ENCODE data around the gene C8B. TPM values are rescaled to one million over a fixed set of nuclear protein-coding genes. Genes with fewer than 3 reads are reported as not detected.

The C8B gene
- total and polyA plus RNA-seq, 2 of the 13 experiments (the other 11 are each of a cell fraction or from before 2014, with no cell fraction given) = 8.4 to 11.3 TPM

- TF ChIP-seq SMARCC2 (IDR thresholded peaks at IDR 0.05) = no peak
- Histone ChIP-seq H2AFZ (ENCODE audit: low read length) (no peak overlapping the region), H3K79me2 (ENCODE audit: insufficient read depth, low read length) (no peaks in the 10 kb centered on the region), H3K4me1 (ENCODE audit: insufficient read depth, low read length) (peaks cover 21% of the 10 kb centered on the region), H3K9me3 (ENCODE audit: low read length) (no peaks in the 10 kb centered on the region), H3K27me3 (ENCODE audit: control insufficient read depth in 1 of 2, insufficient read depth in 2 of 2, low read length in 2 of 2) (no peaks in the 10 kb centered on the region), H3K4me3 (replicated peaks in 1 of 3; ENCODE audit: insufficient read depth in 1 of 3, low read depth in 2 of 3, low read length in 3 of 3) (no peak overlapping the region), H3K4me2 (ENCODE audit: low read depth, low read length) (no peak overlapping the region), H3K9ac (ENCODE audit: insufficient read depth, low read depth, low read length) (no peak overlapping the region), H4K20me1 (ENCODE audit: insufficient read depth, low read length) (no peaks in the 10 kb centered on the region), H3K36me3 (replicated peaks in 1 of 2; ENCODE audit: control insufficient read depth in 1 of 2, insufficient read depth in 2 of 2, low read length in 2 of 2) (no peaks in the 10 kb centered on the region), H3K27ac (ENCODE audit: extremely low read length, insufficient read depth, low read length) (no peak overlapping the region)
- no peak for FAIRE-seq
- WGBS (ENCODE audit: low lambda C conversion rate) = 90% methylated on average over 5 of the region's 5 CpGs
- ChIA-PET CTCF (ENCODE audit: low intra/inter-chr PET ratio, low total read pairs) (no interaction called here), POLR2A (no interaction called here)
- intact Hi-C loops (cut with micrococcal nuclease; ENCODE audit: unreplicated experiment) (no loop called here), in situ Hi-C loops (cut with HindIII; ENCODE audit: extremely low pct_ligation_motif_present, low pct_unique_long_range_greater_than_20kb) (no loop called here)
- no TSS peak for BruUV-seq (replicated peaks)
- DNase-seq (ENCODE audit: low spot score) = no peak
- ATAC-seq = no peak
Measured at GRCh38 chr1:56993475-56993874, 27.7 kb upstream of the C8B start.

- Histone ChIP-seq H3K4me1 (ENCODE audit: insufficient read depth, low read length) (peaks cover 22% of the 10 kb centered on the region), H3K9me3 (ENCODE audit: low read length) (no peaks in the 10 kb centered on the region), H3K27ac (ENCODE audit: extremely low read length, insufficient read depth, low read length) (no peak overlapping the region), H3K9ac (ENCODE audit: insufficient read depth, low read depth, low read length) (no peak overlapping the region), H2AFZ (ENCODE audit: low read length) (no peak overlapping the region), H3K79me2 (ENCODE audit: insufficient read depth, low read length) (no peaks in the 10 kb centered on the region), H3K27me3 (ENCODE audit: control insufficient read depth in 1 of 2, insufficient read depth in 2 of 2, low read length in 2 of 2) (no peaks in the 10 kb centered on the region), H3K4me2 (ENCODE audit: low read depth, low read length) (no peak overlapping the region), H4K20me1 (ENCODE audit: insufficient read depth, low read length) (no peaks in the 10 kb centered on the region), H3K36me3 (replicated peaks in 1 of 2; ENCODE audit: control insufficient read depth in 1 of 2, insufficient read depth in 2 of 2, low read length in 2 of 2) (no peaks in the 10 kb centered on the region), H3K4me3 (replicated peaks in 1 of 3; ENCODE audit: insufficient read depth in 1 of 3, low read depth in 2 of 3, low read length in 3 of 3) (no peak overlapping the region)
- intact Hi-C loops (cut with micrococcal nuclease; ENCODE audit: unreplicated experiment) = no loop called here
- DNase-seq (ENCODE audit: low spot score) = no peak
- no peak for ATAC-seq
- TF ChIP-seq FUBP1 (CRISPR knock-in tag; IDR thresholded peaks at IDR 0.05; ENCODE audit: borderline replicate concordance) (no peak), TOPORS (CRISPR knock-in tag; IDR thresholded peaks at IDR 0.05) (no peak), NR3C1 (CRISPR knock-in tag; IDR thresholded peaks at IDR 0.05) (no peak), JDP2 (CRISPR knock-in tag; IDR thresholded peaks at IDR 0.05; ENCODE audit: borderline replicate concordance) (no peak), ZNF781 (CRISPR knock-in tag; IDR thresholded peaks at IDR 0.05; ENCODE audit: borderline replicate concordance, not compliant biosample characterization) (no peak)
- CTCF ChIA-PET (ENCODE audit: low intra/inter-chr PET ratio, low total read pairs) = no interaction called here
- POLR2A ChIA-PET = no interaction called here
- in situ Hi-C loops (cut with HindIII; ENCODE audit: extremely low pct_ligation_motif_present, low pct_unique_long_range_greater_than_20kb) = no loop called here
- BruUV-seq (replicated peaks) = no TSS peak
- 93% methylated on average over 15 of the region's 15 CpGs for WGBS (ENCODE audit: low lambda C conversion rate)
- FAIRE-seq = no peak
Measured at GRCh38 chr1:56992318-56993125, 26.7 kb upstream of the C8B start.

All from HepG2 (cell line).